ENCODE data around the gene ATRAID. TPM values are rescaled to one million over a fixed set of nuclear protein-coding genes. Genes with fewer than 3 reads are reported as not detected.

The ATRAID gene
- total and polyA plus RNA-seq, 2 experiments from 2014 or later, result 129 to 154 TPM

DNA sequence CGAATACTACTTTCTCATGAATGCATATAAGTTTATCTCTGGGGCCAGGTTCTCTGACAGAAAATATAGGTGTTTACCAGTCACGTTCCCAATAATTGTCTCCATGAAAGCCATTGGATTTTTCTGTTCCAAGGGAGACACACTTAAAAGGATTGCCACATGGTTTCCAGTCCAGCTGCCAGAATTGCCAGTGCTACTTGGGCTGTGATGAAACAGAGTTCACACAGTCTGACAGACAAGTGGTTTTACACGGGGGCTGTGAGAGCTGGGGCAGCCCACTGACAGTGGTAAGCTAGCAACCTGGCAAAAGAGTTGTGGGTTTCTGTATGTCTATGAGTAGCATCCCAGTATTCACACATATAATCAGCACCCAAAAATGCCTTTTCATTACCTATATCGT lies 27.7 kb upstream of the ATRAID start:
- H3K27ac Mint-ChIP-seq, result no peak overlapping the region
- no peak overlapping the region for H3K4me3 Mint-ChIP-seq

DNA sequence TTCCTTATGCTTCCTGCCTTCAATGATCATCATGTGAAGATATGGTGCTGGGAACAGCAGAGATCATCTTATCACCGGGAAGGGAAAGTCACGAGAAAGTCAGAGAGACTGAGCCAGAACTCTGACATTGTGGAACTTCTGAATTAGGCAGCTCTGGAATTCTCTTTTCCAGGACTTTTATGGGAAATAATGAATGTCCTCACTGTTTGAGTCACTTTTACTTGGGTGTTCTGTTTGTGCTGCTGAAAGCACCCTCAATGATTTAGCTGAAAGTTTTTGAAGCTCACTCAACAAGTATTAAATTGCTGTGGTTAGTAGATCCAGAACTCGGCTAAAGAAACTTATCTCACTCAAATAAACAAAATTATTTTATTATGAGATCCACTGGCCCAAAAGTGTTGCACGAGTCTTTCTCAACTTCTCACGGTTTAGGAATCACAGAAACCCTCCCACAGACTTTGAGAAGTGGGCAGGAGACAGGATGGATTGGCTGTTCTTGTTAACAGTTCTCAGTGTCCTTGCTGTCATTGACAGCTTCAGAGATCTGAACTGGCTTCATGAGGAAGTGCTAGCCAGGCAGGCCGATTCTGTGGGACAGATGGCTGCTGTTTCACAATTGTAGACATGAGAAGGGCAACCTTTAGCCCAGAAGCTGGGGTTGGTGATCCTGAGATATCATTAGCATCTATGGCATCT lies 26.4 kb upstream of the ATRAID start:
- H2AFZ ChIP-seq, result peak overlapping the region; percentile 80; the same call in 1 of the 2 replicates
- H3K9me3 Mint-ChIP-seq, result no peaks in the 10 kb centered on the region
- no peaks in the 10 kb centered on the region for H3F3A ChIP-seq (replicated peaks; ENCODE audit: low read depth)
- H3K4me2 ChIP-seq, result no peak overlapping the region
- ATAC-seq, result no peak
- DNase-seq (ENCODE audit: low spot score), result no peak
- H4K20me1 ChIP-seq (replicated peaks; ENCODE audit: insufficient read depth), result no peaks in the 10 kb centered on the region
- H3K36me3 ChIP-seq (ENCODE audit: insufficient read depth), result no peaks in the 10 kb centered on the region
- H3K27ac Mint-ChIP-seq, result no peak overlapping the region
- no peaks in the 10 kb centered on the region for H3K4me1 Mint-ChIP-seq
- no peaks in the 10 kb centered on the region for H3K9me2 ChIP-seq (ENCODE audit: insufficient read depth)
- H3K79me2 ChIP-seq (replicated peaks; ENCODE audit: insufficient read depth), result no peaks in the 10 kb centered on the region
- no peak overlapping the region for H3K4me3 ChIP-seq
- no peak overlapping the region for H3K27ac ChIP-seq (ENCODE audit: low read depth)
- H3K4me3 Mint-ChIP-seq, result no peak overlapping the region
- no peaks in the 10 kb centered on the region for H3K36me3 Mint-ChIP-seq (ENCODE audit: low read depth)
- peaks cover 2% of the 10 kb centered on the region for H3K27me3 Mint-ChIP-seq (ENCODE audit: insufficient read depth, low read depth, poor library complexity)
- no peaks in the 10 kb centered on the region for H3K27me3 ChIP-seq (ENCODE audit: insufficient read depth)
- no peaks in the 10 kb centered on the region for H3K4me1 ChIP-seq (ENCODE audit: insufficient read depth)
- TF ChIP-seq EZH2 (IDR thresholded peaks at IDR 0.05; ENCODE audit: low read depth, unreplicated experiment) (no peak), STAT1 (IDR thresholded peaks at IDR 0.05; ENCODE audit: unreplicated experiment) (no peak), JUNB (IDR thresholded peaks at IDR 0.05; ENCODE audit: unreplicated experiment) (no peak), CREB1 (CRISPR knock-in tag; IDR thresholded peaks at IDR 0.05; ENCODE audit: low read depth) (no peak), POLR2AphosphoS5 (IDR thresholded peaks at IDR 0.05; ENCODE audit: low read depth) (no peak), EZH2phosphoT487 (IDR thresholded peaks at IDR 0.05; ENCODE audit: unreplicated experiment) (no peak), ZNF114 (CRISPR knock-in tag; IDR thresholded peaks at IDR 0.05) (no peak), NANOG (IDR thresholded peaks at IDR 0.05; ENCODE audit: borderline replicate concordance) (no peak)
- TF ChIP-seq, protein P1, sequence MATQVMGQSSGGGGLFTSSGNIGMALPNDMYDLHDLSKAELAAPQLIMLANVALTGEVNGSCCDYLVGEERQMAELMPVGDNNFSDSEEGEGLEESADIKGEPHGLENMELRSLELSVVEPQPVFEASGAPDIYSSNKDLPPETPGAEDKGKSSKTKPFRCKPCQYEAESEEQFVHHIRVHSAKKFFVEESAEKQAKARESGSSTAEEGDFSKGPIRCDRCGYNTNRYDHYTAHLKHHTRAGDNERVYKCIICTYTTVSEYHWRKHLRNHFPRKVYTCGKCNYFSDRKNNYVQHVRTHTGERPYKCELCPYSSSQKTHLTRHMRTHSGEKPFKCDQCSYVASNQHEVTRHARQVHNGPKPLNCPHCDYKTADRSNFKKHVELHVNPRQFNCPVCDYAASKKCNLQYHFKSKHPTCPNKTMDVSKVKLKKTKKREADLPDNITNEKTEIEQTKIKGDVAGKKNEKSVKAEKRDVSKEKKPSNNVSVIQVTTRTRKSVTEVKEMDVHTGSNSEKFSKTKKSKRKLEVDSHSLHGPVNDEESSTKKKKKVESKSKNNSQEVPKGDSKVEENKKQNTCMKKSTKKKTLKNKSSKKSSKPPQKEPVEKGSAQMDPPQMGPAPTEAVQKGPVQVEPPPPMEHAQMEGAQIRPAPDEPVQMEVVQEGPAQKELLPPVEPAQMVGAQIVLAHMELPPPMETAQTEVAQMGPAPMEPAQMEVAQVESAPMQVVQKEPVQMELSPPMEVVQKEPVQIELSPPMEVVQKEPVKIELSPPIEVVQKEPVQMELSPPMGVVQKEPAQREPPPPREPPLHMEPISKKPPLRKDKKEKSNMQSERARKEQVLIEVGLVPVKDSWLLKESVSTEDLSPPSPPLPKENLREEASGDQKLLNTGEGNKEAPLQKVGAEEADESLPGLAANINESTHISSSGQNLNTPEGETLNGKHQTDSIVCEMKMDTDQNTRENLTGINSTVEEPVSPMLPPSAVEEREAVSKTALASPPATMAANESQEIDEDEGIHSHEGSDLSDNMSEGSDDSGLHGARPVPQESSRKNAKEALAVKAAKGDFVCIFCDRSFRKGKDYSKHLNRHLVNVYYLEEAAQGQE (IDR thresholded peaks at IDR 0.05; ENCODE audit: unreplicated experiment), result no peak
- TF ChIP-seq, protein P2, sequence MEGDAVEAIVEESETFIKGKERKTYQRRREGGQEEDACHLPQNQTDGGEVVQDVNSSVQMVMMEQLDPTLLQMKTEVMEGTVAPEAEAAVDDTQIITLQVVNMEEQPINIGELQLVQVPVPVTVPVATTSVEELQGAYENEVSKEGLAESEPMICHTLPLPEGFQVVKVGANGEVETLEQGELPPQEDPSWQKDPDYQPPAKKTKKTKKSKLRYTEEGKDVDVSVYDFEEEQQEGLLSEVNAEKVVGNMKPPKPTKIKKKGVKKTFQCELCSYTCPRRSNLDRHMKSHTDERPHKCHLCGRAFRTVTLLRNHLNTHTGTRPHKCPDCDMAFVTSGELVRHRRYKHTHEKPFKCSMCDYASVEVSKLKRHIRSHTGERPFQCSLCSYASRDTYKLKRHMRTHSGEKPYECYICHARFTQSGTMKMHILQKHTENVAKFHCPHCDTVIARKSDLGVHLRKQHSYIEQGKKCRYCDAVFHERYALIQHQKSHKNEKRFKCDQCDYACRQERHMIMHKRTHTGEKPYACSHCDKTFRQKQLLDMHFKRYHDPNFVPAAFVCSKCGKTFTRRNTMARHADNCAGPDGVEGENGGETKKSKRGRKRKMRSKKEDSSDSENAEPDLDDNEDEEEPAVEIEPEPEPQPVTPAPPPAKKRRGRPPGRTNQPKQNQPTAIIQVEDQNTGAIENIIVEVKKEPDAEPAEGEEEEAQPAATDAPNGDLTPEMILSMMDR (conservative IDR thresholded peaks at IDR 0.05; ENCODE audit: low read depth in 2 of 2), result no peak
- TF ChIP-seq, protein P3, sequence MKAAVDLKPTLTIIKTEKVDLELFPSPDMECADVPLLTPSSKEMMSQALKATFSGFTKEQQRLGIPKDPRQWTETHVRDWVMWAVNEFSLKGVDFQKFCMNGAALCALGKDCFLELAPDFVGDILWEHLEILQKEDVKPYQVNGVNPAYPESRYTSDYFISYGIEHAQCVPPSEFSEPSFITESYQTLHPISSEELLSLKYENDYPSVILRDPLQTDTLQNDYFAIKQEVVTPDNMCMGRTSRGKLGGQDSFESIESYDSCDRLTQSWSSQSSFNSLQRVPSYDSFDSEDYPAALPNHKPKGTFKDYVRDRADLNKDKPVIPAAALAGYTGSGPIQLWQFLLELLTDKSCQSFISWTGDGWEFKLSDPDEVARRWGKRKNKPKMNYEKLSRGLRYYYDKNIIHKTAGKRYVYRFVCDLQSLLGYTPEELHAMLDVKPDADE (IDR thresholded peaks at IDR 0.05), result no peak

More for the DNA sequence above, 27.7 kb upstream of the ATRAID start:
- no peak overlapping the region for H3K4me2 ChIP-seq
- H3F3A ChIP-seq (replicated peaks; ENCODE audit: low read depth), result no peaks in the 10 kb centered on the region
- ATAC-seq (no peak), DNase-seq (ENCODE audit: low spot score) (no peak)
- no peaks in the 10 kb centered on the region for H3K9me2 ChIP-seq (ENCODE audit: insufficient read depth)
- no peaks in the 10 kb centered on the region for H3K27me3 ChIP-seq (ENCODE audit: insufficient read depth)
- Mint-ChIP-seq H3K9me3 (no peaks in the 10 kb centered on the region), H3K4me1 (no peaks in the 10 kb centered on the region), H3K36me3 (ENCODE audit: low read depth) (no peaks in the 10 kb centered on the region), H3K27me3 (ENCODE audit: insufficient read depth, low read depth, poor library complexity) (peaks cover 2% of the 10 kb centered on the region)
- H3K79me2 ChIP-seq (replicated peaks; ENCODE audit: insufficient read depth), result no peaks in the 10 kb centered on the region
- no peak overlapping the region for H3K4me3 ChIP-seq
- H3K4me1 ChIP-seq (ENCODE audit: insufficient read depth), result no peaks in the 10 kb centered on the region
- no peaks in the 10 kb centered on the region for H4K20me1 ChIP-seq (replicated peaks; ENCODE audit: insufficient read depth)
- no peak overlapping the region for H2AFZ ChIP-seq
- TF ChIP-seq EZH2 (IDR thresholded peaks at IDR 0.05; ENCODE audit: low read depth, unreplicated experiment), result no peak
- TF ChIP-seq STAT1 (IDR thresholded peaks at IDR 0.05; ENCODE audit: unreplicated experiment), result no peak
- no peaks in the 10 kb centered on the region for H3K36me3 ChIP-seq (ENCODE audit: insufficient read depth)
- no peak overlapping the region for H3K27ac ChIP-seq (ENCODE audit: low read depth)

Measured in GM23338 (cell line).